Fibroblast of pulmonary artery (primary cell): Measurements from ENCODE around the gene GRID2.

Experiments
- DNase-seq: peaks from one replicate; pipeline ENCODE4 v3.0.0-alpha.2; 2010; ENCODE audit warnings: low read depth
- H3K4me3 ChIP-seq: replicated peaks from 2 replicates; pipeline ENCODE4 v1.5.1; 2011; ENCODE audit warnings: low read depth, mild to moderate bottlenecking, control low read depth, low read length, moderate library complexity
- CTCF ChIP-seq: IDR thresholded peaks from 2 replicates; pipeline ENCODE4 v1.5.1; 2011; ENCODE audit warnings: mild to moderate bottlenecking, control low read depth, low read length, inconsistent platforms; ENCODE audit errors: missing control alignments

GRID2 gene

GRCh38 chr4:92455329-92455839 is 151.6 kb downstream of the GRID2 start:
- DNase-seq: no peak
- no peak for TF ChIP-seq CTCF
- no peak overlapping the region for H3K4me3 ChIP-seq

- DNase-seq: peak; percentile 4
- no peak for TF ChIP-seq CTCF
- no peak overlapping the region for H3K4me3 ChIP-seq
Observed at GRCh38 chr4:92455951-92456350, 152.2 kb downstream of the GRID2 start.

- no peak for DNase-seq
- no peak overlapping the region for H3K4me3 ChIP-seq
- no peak for TF ChIP-seq CTCF
Observed at GRCh38 chr4:92461732-92462131, 158.0 kb downstream of the GRID2 start.

DNA sequence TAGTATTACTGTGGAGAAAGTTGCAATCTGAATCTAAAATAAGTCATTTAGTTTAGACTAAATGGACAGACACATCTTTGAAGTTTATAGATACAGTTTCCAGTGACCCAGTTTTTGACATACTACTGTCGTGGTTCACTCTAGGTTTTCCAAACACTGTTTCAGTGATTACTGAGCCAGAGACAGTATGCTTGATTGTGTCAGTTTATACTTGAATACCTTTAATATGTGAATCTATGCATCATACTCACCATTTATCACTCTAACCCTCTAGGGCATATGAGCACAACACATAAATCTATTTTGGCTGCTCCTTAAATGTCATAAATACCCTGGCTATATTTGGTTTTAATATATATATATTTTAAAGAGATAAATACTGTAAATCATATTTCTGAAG is 173.5 kb downstream of the GRID2 start:
- no peak overlapping the region for H3K4me3 ChIP-seq
- TF ChIP-seq CTCF: no peak
- DNase-seq: no peak

- H3K4me3 ChIP-seq: no peak overlapping the region
- TF ChIP-seq CTCF: no peak
- DNase-seq: no peak
Observed at GRCh38 chr4:92483341-92483740, 179.6 kb downstream of the GRID2 start.

DNA sequence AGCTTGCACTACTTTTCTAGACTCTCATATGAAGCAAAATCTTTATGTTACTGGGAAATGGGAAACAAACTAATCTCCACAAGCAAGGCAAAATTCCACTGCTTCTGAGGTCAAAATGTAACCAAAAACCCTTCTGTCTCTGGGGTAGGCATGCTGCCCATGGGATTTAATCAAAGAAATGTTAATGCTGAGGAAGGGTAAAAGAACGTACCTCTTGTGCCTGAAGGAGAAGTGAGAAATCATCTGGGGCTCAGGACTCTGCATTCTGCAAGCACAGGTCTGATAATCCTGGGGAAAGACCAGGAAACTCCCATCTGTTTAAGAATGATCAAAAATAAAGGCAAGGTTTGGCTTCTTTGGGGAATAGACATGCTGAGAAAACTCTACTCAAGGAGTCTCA is 184.7 kb downstream of the GRID2 start:
- TF ChIP-seq CTCF: no peak
- H3K4me3 ChIP-seq: no peak overlapping the region
- no peak for DNase-seq

- DNase-seq: no peak
- TF ChIP-seq CTCF: no peak
- no peak overlapping the region for H3K4me3 ChIP-seq
Observed at GRCh38 chr4:92497141-92497540, 193.4 kb downstream of the GRID2 start.
